ENCODE measurements around the gene SLC39A11. TPM values are rescaled to one million over a fixed set of nuclear protein-coding genes. Genes with fewer than 3 reads are reported as not detected.

SLC39A11 gene
- total RNA-seq, 6 donors from 2014 or later: 16.3 to 57.6 (median 29.5) TPM

DNA sequence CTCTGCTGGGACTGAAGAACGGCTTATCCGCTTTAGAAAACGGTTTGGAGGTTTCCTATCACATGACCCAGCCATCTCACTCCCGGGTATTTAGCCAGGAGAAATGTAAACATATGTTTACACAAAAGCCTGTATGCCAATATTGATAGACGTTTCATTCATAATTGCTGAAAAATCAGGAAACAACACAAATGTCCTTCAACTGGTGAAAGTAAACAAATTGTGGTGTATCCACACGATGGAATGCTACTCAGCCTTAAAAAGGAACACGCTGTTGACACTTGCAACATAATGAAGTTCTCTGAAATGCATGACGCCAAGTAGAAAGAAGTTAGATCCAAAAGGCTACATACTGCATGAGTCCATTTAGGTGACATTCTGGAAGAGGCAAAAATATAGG lies 157.6 kb downstream of the SLC39A11 start:
- Histone ChIP-seq H3K27me3 (no peaks in the 10 kb centered on the region), H3K4me1 (no peaks in the 10 kb centered on the region), H3K9me3 (no peaks in the 10 kb centered on the region), H3K27ac (no peak overlapping the region), H3K4me3 (no peak overlapping the region), H3K36me3 (no peaks in the 10 kb centered on the region)
- ATAC-seq (ENCODE audit: low FRiP score in 2 of 2) (no peak), DNase-seq (no peak)
- TF ChIP-seq CTCF (IDR thresholded peaks at IDR 0.05) (no peak), EP300 (IDR thresholded peaks at IDR 0.05) (no peak), POLR2AphosphoS5 (IDR thresholded peaks at IDR 0.05) (no peak), POLR2A (IDR thresholded peaks at IDR 0.05) (no peak)
- WGBS, 2 donors: 71 to 72% methylated on average over 8 of the region's 8 CpGs

DNA sequence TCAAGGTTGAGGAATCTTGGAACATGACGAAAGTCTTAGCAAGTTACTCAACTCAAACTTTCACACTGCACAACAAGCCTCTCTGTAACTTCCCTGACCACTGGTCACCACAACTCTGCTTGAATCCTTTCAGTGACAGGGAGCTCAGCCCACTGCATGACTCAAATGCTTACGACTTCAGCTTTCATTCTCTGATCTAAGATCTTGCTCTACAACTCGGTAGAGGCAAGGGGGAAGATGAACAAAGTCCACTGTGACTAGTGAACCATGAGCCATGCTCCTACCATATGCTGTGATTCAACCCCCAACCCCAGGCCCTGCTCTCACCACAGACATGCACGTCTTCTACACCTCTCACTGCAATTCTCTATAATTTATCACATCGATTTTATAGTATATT lies 160.9 kb downstream of the SLC39A11 start:
- Histone ChIP-seq H3K27ac (no peak overlapping the region), H3K36me3 (no peaks in the 10 kb centered on the region), H3K27me3 (no peaks in the 10 kb centered on the region), H3K4me3 (no peak overlapping the region), H3K4me1 (no peaks in the 10 kb centered on the region), H3K9me3 (no peaks in the 10 kb centered on the region)
- DNase-seq: no peak
- TF ChIP-seq EP300 (IDR thresholded peaks at IDR 0.05) (no peak), POLR2AphosphoS5 (IDR thresholded peaks at IDR 0.05) (no peak), CTCF (IDR thresholded peaks at IDR 0.05) (no peak), POLR2A (IDR thresholded peaks at IDR 0.05) (no peak)
- 75 to 84% methylated on average over 5 of the region's 5 CpGs for WGBS, 2 donors
- ATAC-seq (ENCODE audit: low FRiP score in 2 of 2): no peak

DNA sequence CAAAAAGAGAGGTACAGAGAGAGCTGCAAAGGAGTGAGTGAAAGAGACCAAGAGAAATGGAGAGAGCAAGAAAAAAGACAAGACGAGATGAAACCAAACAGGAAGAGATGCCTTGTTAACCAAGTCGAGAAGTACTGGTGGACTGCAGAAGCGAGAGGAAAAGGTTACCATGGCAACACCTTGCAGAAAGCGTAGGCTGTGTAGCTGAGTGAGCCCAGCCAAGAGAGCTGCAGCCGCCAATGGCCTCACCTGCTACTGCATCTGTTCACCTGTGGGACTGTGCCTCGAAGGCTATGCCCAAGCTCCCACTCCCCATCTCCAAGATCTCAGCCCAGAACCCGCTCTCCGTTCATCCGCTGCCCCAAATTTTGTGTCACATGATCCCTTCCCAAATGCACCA lies 161.3 kb downstream of the SLC39A11 start:
- no peaks in the 10 kb centered on the region for H3K4me1 ChIP-seq
- H3K27me3 ChIP-seq: no peaks in the 10 kb centered on the region
- DNase-seq (no peak), ATAC-seq (ENCODE audit: low FRiP score in 2 of 2) (no peak)
- H3K4me3 ChIP-seq: no peak overlapping the region
- H3K9me3 ChIP-seq: no peaks in the 10 kb centered on the region
- H3K36me3 ChIP-seq: no peaks in the 10 kb centered on the region
- no peak overlapping the region for H3K27ac ChIP-seq
- WGBS, 2 donors: 73 to 83% methylated on average over 9 of the region's 9 CpGs
- TF ChIP-seq CTCF (IDR thresholded peaks at IDR 0.05) (no peak), EP300 (IDR thresholded peaks at IDR 0.05) (no peak), POLR2A (IDR thresholded peaks at IDR 0.05) (no peak), POLR2AphosphoS5 (IDR thresholded peaks at IDR 0.05) (no peak)

DNA sequence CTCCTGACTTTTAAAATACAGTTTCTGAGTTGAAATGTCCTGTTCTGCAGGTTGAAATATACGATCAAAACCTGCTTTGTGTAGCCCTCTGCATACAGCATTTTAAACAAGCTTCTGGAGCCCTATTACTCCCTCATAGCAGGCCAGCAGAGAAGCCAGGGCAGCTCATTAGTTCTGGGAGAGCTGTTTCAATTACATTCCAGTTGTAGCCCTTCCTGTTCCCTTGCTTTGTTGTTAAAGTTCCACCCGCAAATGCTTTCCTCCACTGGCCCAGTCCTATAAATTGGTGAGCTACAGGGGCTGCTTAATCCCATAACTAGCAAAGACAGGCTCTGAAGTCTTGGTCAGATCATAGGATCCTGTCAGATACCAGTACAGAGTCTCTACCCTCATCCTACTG lies 162.5 kb downstream of the SLC39A11 start:
- Histone ChIP-seq H3K4me1 (no peaks in the 10 kb centered on the region), H3K4me3 (no peak overlapping the region), H3K9me3 (no peaks in the 10 kb centered on the region), H3K36me3 (peaks cover 0 to 2% (median 0%) of the 10 kb centered on the region in 4 donors), H3K27ac (no peak overlapping the region), H3K27me3 (no peaks in the 10 kb centered on the region)
- no peak for TF ChIP-seq CTCF (IDR thresholded peaks at IDR 0.05)
- 85 to 89% methylated on average over 2 of the region's 2 CpGs for WGBS, 2 donors
- ATAC-seq (ENCODE audit: low FRiP score in 2 of 2) (no peak), DNase-seq (no peak)

DNA sequence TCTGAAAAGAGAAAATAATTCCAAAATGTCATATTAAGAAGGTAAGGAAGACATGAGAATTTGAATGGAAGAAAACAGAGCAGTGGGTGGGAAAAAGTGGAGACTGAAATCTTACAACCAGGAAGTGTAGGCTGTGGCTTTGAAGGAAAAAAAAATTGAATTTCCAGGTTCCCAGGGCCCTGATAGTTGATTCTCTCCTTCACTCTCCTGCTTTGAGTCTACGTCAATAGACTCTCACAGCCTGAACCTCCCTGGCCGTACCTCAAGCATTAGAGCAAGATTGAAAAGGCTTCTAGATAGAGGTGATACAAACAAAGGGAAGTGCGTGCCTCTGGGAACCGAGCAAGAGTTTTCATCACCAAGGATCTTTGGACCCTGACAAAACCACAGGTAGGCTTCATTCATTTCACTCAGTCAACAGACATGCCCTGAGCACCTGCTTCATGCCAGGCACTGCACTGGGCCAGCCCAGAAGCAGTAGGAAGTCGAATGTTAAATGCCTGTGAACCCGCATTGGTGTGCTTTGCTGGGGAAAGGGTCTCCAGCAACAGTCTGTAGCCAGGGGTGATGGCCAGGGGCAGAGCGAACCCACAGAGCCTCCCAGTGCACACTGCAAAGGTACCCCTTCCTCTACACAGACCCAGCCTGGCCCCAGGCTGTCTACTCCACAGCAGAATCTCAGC lies 163.9 kb downstream of the SLC39A11 start:
- Histone ChIP-seq H3K4me3 (no peak overlapping the region), H3K36me3 (peaks cover 0 to 2% (median 0%) of the 10 kb centered on the region in 4 donors), H3K27ac (no peak overlapping the region), H3K27me3 (no peaks in the 10 kb centered on the region), H3K9me3 (no peaks in the 10 kb centered on the region), H3K4me1 (no peaks in the 10 kb centered on the region)
- DNase-seq: no peak
- no peak for ATAC-seq (ENCODE audit: low FRiP score in 2 of 2)
- WGBS, 2 donors: 96% methylated on average over 6 to 7 of the region's 7 CpGs
- no peak for TF ChIP-seq POLR2AphosphoS5 (IDR thresholded peaks at IDR 0.05)
- TF ChIP-seq EP300 (IDR thresholded peaks at IDR 0.05): no peak
- no peak for TF ChIP-seq CTCF (IDR thresholded peaks at IDR 0.05)
- no peak for TF ChIP-seq POLR2A (IDR thresholded peaks at IDR 0.05)

Data from upper lobe of left lung (tissue), 6 donors.